Cardiac ventricle fibroblast (primary cell): Measurements from ENCODE around the gene ALOX15. TPM values are rescaled to one million over a fixed set of nuclear protein-coding genes. Genes with fewer than 3 reads are reported as not detected.

Experiments
- total RNA-seq: library from RNA; depleted of rRNA; stranded (reverse); fragments of >200 nt; gene quantifications from 2 replicates; pipeline ENCODE4 v1.2.3, GENCODE V29; 2015

The ALOX15 gene
- 0.06 TPM in 1 of 2 replicates, not detected in the other for total RNA-seq

GRCh38 chr17:4641297-4642195, at the start of gene ALOX15:
Gene ALOX15 (minus strand): TSS chr17:4641678. CDS start chr17:4641651, 27 bp downstream.

GRCh38 chr17:4584101-4584916, 57.2 kb downstream of the ALOX15 start, which contains the start of gene SMTNL2:
Gene SMTNL2 (plus strand): TSS chr17:4584529. CDS start chr17:4584606, 77 bp downstream.

Other genes with a start within 250 kb of the ALOX15 start
- not detected in 2 replicates for gene SPNS3, start 207.7 kb downstream of the ALOX15 start, total RNA-seq
- gene SPNS2, start 142.8 kb downstream of the ALOX15 start, total RNA-seq: 0.24 TPM in 1 of 2 replicates, not detected in the other
- 49.3 and 58.6 TPM in 2 replicates for gene MYBBP1A, start 86.3 kb downstream of the ALOX15 start, total RNA-seq
- not detected in 2 replicates for gene GGT6, start 81.1 kb downstream of the ALOX15 start, total RNA-seq
- not detected in 2 replicates for gene SMTNL2, start 57.1 kb downstream of the ALOX15 start, total RNA-seq
- 20.8 and 25.5 TPM in 2 replicates for gene PELP1, start 62.5 kb upstream of the ALOX15 start, total RNA-seq
- gene ARRB2, start 69.0 kb upstream of the ALOX15 start, total RNA-seq: 0.94 and 4.9 TPM in 2 replicates
- 12.3 and 19.7 TPM in 2 replicates for gene MED11, start 89.8 kb upstream of the ALOX15 start, total RNA-seq
- 0.44 and 1.4 TPM in 2 replicates for gene ZMYND15, start 98.2 kb upstream of the ALOX15 start, total RNA-seq
- 6.5 and 10.0 TPM in 2 replicates for gene CXCL16, start 98.2 kb upstream of the ALOX15 start, total RNA-seq
- gene TM4SF5, start 130.2 kb upstream of the ALOX15 start, total RNA-seq: not detected in 2 replicates
- gene VMO1, start 144.7 kb upstream of the ALOX15 start, total RNA-seq: 0.94 and 5.2 TPM in 2 replicates
- not detected in 2 replicates for gene GLTPD2, start 147.3 kb upstream of the ALOX15 start, total RNA-seq
- 84.4 and 101 TPM in 2 replicates for gene PSMB6, start 154.5 kb upstream of the ALOX15 start, total RNA-seq
- 24.3 and 25.3 TPM in 2 replicates for gene PLD2, start 165.5 kb upstream of the ALOX15 start, total RNA-seq
- 19.1 and 33.9 TPM in 2 replicates for gene MINK1, start 191.7 kb upstream of the ALOX15 start, total RNA-seq